ENCODE data around the gene PROX1. TPM values are rescaled to one million over a fixed set of nuclear protein-coding genes. Genes with fewer than 3 reads are reported as not detected.
A peak's percentile ranks its signal among the peaks of the same experiment; 100 is the strongest.

Gene PROX1
- total and polyA plus RNA-seq, 12 donors = 2.5 to 132 (median 110) TPM

DNA sequence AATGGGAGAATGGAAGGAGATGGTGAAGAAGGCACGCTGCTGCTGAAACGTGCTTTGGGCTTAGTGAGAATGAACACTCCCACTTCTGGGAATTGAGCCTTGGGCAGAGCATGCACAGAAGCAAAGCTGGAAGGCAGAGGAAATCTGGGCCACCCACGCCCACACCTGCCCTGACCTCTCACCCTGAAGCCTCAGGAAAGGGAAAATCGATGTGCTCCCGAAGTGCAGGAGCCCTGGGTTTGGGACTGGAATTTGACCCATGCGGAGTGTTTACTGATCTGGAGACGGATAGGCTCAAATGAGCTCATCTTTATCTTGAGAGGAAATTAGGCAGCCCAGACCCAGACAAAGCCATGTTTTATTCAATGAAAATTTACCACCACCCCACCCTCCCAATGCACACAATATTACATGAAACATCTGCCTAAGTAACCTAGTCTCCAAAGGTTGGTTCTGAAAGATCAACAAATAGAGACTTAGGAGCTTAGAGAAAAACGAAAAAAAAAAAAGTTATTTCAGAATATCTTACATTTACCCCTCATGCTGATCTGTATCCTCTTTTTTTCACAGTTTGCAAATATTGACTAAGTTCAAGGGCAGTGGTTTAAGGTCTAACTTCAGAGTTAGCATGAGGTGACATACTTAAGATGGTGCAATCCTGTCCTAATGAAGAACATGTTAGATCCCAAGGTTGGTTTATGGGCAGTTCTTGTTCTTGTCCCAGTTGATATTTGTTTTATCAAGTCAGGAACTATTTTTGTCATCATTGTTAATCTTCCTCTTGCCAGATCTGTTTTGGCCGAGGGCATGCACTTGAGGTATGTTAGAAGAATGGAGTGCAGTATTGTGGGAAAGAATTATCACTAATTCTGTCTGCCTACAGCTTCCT is 63.0 kb downstream of the PROX1 start:
- TF ChIP-seq, protein P1, sequence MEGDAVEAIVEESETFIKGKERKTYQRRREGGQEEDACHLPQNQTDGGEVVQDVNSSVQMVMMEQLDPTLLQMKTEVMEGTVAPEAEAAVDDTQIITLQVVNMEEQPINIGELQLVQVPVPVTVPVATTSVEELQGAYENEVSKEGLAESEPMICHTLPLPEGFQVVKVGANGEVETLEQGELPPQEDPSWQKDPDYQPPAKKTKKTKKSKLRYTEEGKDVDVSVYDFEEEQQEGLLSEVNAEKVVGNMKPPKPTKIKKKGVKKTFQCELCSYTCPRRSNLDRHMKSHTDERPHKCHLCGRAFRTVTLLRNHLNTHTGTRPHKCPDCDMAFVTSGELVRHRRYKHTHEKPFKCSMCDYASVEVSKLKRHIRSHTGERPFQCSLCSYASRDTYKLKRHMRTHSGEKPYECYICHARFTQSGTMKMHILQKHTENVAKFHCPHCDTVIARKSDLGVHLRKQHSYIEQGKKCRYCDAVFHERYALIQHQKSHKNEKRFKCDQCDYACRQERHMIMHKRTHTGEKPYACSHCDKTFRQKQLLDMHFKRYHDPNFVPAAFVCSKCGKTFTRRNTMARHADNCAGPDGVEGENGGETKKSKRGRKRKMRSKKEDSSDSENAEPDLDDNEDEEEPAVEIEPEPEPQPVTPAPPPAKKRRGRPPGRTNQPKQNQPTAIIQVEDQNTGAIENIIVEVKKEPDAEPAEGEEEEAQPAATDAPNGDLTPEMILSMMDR (IDR thresholded peaks at IDR 0.05) = no peak
- H3K4me3 ChIP-seq = no peak overlapping the region
- peaks cover 0 to 21% (median 12%) of the 10 kb centered on the region in 11 donors for H3K9me3 ChIP-seq
- ATAC-seq (peak in 6 of 8 donors; percentile 28 to 83 (median 72)), DNase-seq (no peak)
- H3K27me3 ChIP-seq = no peaks in the 10 kb centered on the region
- intact Hi-C loops (cut with DNase I) = loop anchor here in 2 of 10 donors (10.0 kb wide), 1 partner anchor 54 kb away; no protein-coding TSS in a partner anchor
- 45 to 57% methylated on average over 9 of the region's 9 CpGs for WGBS, 2 donors
- H3K36me3 ChIP-seq = no peaks in the 10 kb centered on the region
- peaks cover 0 to 11% (median 0%) of the 10 kb centered on the region in 9 donors for H3K4me1 ChIP-seq
- H3K27ac ChIP-seq = peak overlapping the region in 4 of 10 donors; percentile 7 to 27 (median 20)

DNA sequence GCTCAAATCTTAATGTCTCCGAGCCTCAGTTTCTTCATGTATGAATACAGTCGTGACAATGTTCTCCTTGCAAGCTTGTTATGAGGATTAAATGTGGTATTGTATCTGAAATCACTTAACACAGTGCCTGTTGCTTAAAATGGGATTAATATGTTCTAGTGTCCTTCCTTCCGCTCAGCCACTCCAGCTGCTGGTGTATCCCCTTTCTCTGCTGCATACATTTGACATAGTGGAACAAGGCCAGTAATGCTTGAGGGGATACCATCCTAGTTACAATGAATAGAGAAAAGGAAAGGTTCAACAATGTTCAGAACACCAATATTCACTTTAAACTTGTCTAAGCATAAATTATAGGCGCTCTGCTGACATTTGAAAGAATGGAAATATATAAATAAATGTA is 64.0 kb downstream of the PROX1 start:
- Histone ChIP-seq H3K27ac (peak overlapping the region in 2 of 10 donors; percentile 14 to 27), H3K9me3 (peaks cover 0 to 20% (median 12%) of the 10 kb centered on the region in 11 donors), H3K4me1 (peaks cover 0 to 11% (median 0%) of the 10 kb centered on the region in 9 donors), H3K27me3 (no peaks in the 10 kb centered on the region), H3K36me3 (no peaks in the 10 kb centered on the region), H3K4me3 (no peak overlapping the region)
- ATAC-seq = no peak
- intact Hi-C loops (cut with DNase I) = loop anchor here in 2 of 10 donors (10.0 kb wide), 1 partner anchor 53 kb away; no protein-coding TSS in a partner anchor
- DNase-seq = no peak
- TF ChIP-seq, protein P1 (IDR thresholded peaks at IDR 0.05) = no peak
- WGBS, 2 donors = 89 to 95% methylated on average over 4 of the region's 4 CpGs

DNA sequence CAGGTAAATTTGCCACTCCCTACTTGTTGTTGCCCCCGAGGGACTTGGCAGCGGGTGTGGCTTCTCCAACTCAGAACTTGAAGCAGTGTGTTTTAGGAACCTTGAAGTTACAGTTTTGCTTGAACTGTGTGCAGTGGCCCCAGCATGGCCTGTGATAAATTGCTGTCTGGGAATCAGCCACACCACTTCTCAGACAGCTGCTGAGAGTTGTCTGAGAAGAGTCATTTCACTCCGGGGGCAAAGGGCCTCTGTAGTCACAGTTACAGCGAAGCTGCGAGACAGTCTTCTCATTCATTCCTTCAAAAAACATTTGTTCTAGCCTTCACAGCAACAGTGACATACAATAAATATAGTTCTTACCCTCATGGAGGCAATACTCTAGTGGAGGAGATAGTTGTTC is 70.3 kb downstream of the PROX1 start:
- no peak for DNase-seq
- H3K4me3 ChIP-seq = no peak overlapping the region
- TF ChIP-seq, protein P1 (IDR thresholded peaks at IDR 0.05) = no peak
- 80 to 82% methylated on average over 5 of the region's 5 CpGs for WGBS, 2 donors
- H3K27ac ChIP-seq = no peak overlapping the region
- H3K9me3 ChIP-seq = no peaks in the 10 kb centered on the region
- H3K4me1 ChIP-seq = no peaks in the 10 kb centered on the region
- intact Hi-C loops (cut with DNase I) = loop anchor here in 2 of 10 donors (10.0 kb wide), 1 partner anchor 47 kb away; no protein-coding TSS in a partner anchor
- no peak for ATAC-seq
- no peaks in the 10 kb centered on the region for H3K36me3 ChIP-seq
- peaks cover 0 to 3% (median 0%) of the 10 kb centered on the region in 7 donors for H3K27me3 ChIP-seq

DNA sequence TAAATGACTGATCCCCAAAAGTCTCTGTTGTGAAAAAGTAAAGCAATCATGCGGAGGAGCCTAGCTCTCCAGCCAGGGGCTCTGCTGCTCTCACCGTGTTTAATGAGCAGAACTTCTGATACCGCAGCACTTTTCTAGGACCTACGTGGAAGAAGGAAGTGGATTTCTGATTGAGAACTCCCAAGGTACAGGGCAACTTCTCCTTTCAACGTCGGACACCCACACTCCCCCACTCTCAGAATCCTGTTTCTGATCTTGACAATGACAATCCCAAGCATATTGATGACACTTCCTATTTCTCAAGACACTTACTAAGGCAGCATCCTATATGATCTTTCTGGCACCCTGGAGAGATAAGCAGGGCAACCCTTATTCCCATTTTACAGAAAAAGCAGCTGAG is 78.4 kb downstream of the PROX1 start:
- Histone ChIP-seq H3K4me1 (no peaks in the 10 kb centered on the region), H3K4me3 (no peak overlapping the region), H3K9me3 (no peaks in the 10 kb centered on the region), H3K27me3 (peaks cover 0 to 3% (median 0%) of the 10 kb centered on the region in 7 donors), H3K27ac (no peak overlapping the region), H3K36me3 (no peaks in the 10 kb centered on the region)
- no peak for ATAC-seq
- no peak for DNase-seq
- TF ChIP-seq, protein P1 (IDR thresholded peaks at IDR 0.05) = no peak
- 68 to 74% methylated on average over 6 of the region's 6 CpGs for WGBS, 2 donors
- intact Hi-C loops (cut with DNase I) = no loop called here

Data from heart right ventricle (tissue), 16 donors.